HFF-Myc (cell line): ENCODE results near the gene ABAT.

Source experiments
- DNase-seq: peaks from one replicate; pipeline ENCODE4 v3.0.0-alpha.2; 2011; ENCODE audit warnings: low read depth; ENCODE audit errors: extremely low read depth
- H3K4me3 ChIP-seq: replicated peaks from 2 replicates; pipeline ENCODE4 v1.5.1; 2011; ENCODE audit warnings: low read depth, mild to moderate bottlenecking, control low read depth, low read length
- CTCF ChIP-seq: IDR thresholded peaks from 2 replicates; pipeline ENCODE4 v1.5.1; 2012; ENCODE audit warnings: mild to moderate bottlenecking, low read depth, low read length, control low read depth; ENCODE audit errors: missing control alignments

Gene ABAT

GRCh38 chr16:8631373-8631772 lies 43.0 kb upstream of the ABAT start:
- DNase-seq = no peak
- no peak for TF ChIP-seq CTCF

GRCh38 chr16:8631818-8632465 lies 42.5 kb upstream of the ABAT start:
- no peak for TF ChIP-seq CTCF

More at GRCh38 chr16:8631373-8631772, 43.0 kb upstream of the ABAT start:
- H3K4me3 ChIP-seq = no peak overlapping the region

GRCh38 chr16:8632675-8633182 lies 41.7 kb upstream of the ABAT start:
- DNase-seq = no peak
- H3K4me3 ChIP-seq = no peak overlapping the region
- TF ChIP-seq CTCF = no peak

More at GRCh38 chr16:8631818-8632465, 42.5 kb upstream of the ABAT start:
- DNase-seq = no peak
- H3K4me3 ChIP-seq = no peak overlapping the region

- TF ChIP-seq CTCF = peak; percentile 50
- DNase-seq = no peak
- H3K4me3 ChIP-seq = no peak overlapping the region
Measured at GRCh38 chr16:8634991-8635736, 39.3 kb upstream of the ABAT start.

- H3K4me3 ChIP-seq = no peak overlapping the region
- DNase-seq = no peak
- TF ChIP-seq CTCF = no peak
Measured at GRCh38 chr16:8639694-8640093, 34.7 kb upstream of the ABAT start.

GRCh38 chr16:8641671-8642070 lies 32.7 kb upstream of the ABAT start:
- H3K4me3 ChIP-seq = no peak overlapping the region
- DNase-seq = no peak
- TF ChIP-seq CTCF = no peak

- TF ChIP-seq CTCF = no peak
- DNase-seq = no peak
- H3K4me3 ChIP-seq = no peak overlapping the region
Measured at GRCh38 chr16:8642146-8642545, 32.3 kb upstream of the ABAT start.
